Tibial nerve (tissue), 4 donors: ENCODE measurements around the gene HGFAC. TPM values are rescaled to one million over a fixed set of nuclear protein-coding genes. Genes with fewer than 3 reads are reported as not detected.

Source experiments
- DNase-seq, 2 donors: peaks; one replicate each; pipeline ENCODE4 v3.0.0-alpha.2; 2019; ENCODE audit warnings: low spot score in 2 of 2
- H3K27ac ChIP-seq, 4 donors: fragments of 200-600 bp; sonication (generic) in 3 of 4; one replicate each; pipeline ENCODE4 v1.5.1; 2017 to 2019; ENCODE audit warnings: mild to moderate bottlenecking in 1 of 4
- H3K27me3 ChIP-seq, 2 donors: fragments of 200-600 bp; sonication (generic) in 1 of 2; one replicate each; pipeline versions ENCODE4 v1.5.1 to v1.6.0; 2017 to 2019
- H3K36me3 ChIP-seq, 3 donors: fragments of 200-600 bp; sonication (generic); one replicate each; pipeline ENCODE4 v1.5.1; 2018 to 2019
- H3K4me1 ChIP-seq, 4 donors: fragments of 200-600 bp; sonication (generic) in 3 of 4; one replicate each; pipeline ENCODE4 v1.5.1; 2017 to 2019
- H3K4me3 ChIP-seq, 4 donors: fragments of 200-600 bp; sonication (generic) in 3 of 4; one replicate each; pipeline ENCODE4 v1.5.1; 2017 to 2019; ENCODE audit warnings: mild to moderate bottlenecking in 1 of 4, moderate library complexity in 1 of 4
- H3K9me3 ChIP-seq, 4 donors: fragments of 200-600 bp; sonication (generic) in 3 of 4; one replicate each; pipeline ENCODE4 v1.5.1; 2017 to 2019
- EP300 ChIP-seq, 2 donors: sonication (generic); formaldehyde crosslinking; IDR thresholded peaks; one replicate each; pipeline ENCODE4 v1.6.1; 2017; ENCODE audit warnings: antibody characterized with exemption in 2 of 2, mild to moderate bottlenecking in 1 of 2
- POLR2A ChIP-seq, 2 donors: fragments of 450-650 bp; IDR thresholded peaks; one replicate each; pipeline ENCODE4 v1.6.1; 2017; ENCODE audit warnings: antibody characterized with exemption in 2 of 2, mild to moderate bottlenecking in 2 of 2, moderate library complexity in 2 of 2
- WGBS, 2 donors: methylation state at CpG; one replicate each; pipeline ENCODE4 v1.1.5; 2018; 5-methylcytosine and 5-hydroxymethylcytosine counted together
- total RNA-seq, 4 donors: library from RNA; depleted of rRNA; stranded (reverse); fragments of >200 nt; gene quantifications; one replicate each; pipeline ENCODE4 v1.1.0, GENCODE V29; 2016
- TF ChIP-seq, protein P1 (sequence below), 5 experiments: fragments of 200-600 bp in 3 of 5; fragments of 450-650 bp in 2 of 5; sonication (generic) in 3 of 5; IDR thresholded peaks; one replicate each; pipeline ENCODE4 v1.5.1; 2016 to 2019; ENCODE audit warnings: antibody characterized with exemption in 5 of 5, mild to moderate bottlenecking in 3 of 5, moderate library complexity in 2 of 5

Gene HGFAC
- not detected for total RNA-seq

DNA sequence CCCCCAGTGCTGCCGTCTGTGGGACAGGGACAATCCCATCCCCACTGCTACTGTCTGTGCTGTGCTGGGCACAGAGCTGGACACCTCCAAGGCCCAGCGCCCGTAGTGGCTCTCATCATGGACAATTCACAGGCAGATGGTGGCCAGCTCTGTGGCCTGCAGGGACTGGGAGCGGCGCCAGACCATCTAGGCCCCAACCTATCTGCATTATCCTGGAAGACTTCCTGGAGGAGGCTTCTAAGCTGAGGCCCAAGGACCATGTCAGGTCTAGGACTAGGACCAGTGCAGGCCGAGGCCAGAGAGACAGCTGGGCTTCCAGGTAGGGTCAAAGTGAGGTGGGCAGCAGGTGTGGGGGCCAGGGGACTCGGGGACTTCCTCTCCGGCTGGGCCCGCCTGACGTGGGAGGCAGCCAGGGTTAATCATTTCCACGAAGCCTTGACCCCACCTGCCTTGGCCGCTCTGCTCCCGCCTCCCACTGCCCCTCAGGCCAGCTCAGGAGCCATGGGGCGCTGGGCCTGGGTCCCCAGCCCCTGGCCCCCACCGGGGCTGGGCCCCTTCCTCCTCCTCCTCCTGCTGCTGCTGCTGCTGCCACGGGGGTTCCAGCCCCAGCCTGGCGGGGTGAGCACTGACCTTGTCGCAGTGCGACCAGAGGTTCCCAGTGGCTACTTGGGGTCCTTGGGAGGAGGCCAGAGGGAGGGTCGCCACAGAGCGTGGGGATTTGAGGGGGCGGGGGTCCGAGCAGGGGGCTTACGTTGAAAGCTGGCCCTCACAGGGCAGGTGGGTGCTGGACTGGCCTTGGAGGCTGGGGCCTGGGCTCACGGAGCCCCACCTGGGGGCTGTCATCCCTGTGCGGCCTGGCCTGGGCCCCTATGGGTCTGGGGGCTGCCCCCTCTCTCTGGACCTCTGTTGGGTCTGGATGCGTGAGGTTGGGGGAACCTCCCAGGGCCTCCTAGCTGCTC lies at the start of gene HGFAC:
Gene HGFAC (plus strand): TSS at position 468 of the 959 bp plus-strand sequence. CDS start 34 bp downstream, at position 502.
- WGBS, 2 donors = 75 to 80% methylated on average over 16 to 18 of the region's 27 CpGs
- no peaks in the 10 kb centered on the region for H3K27me3 ChIP-seq
- peaks cover 0 to 11% (median 2%) of the 10 kb centered on the region in 4 donors for H3K4me1 ChIP-seq
- H3K9me3 ChIP-seq = no peaks in the 10 kb centered on the region
- no peak for DNase-seq
- TF ChIP-seq EP300 (IDR thresholded peaks at IDR 0.05) = no peak
- no peak for TF ChIP-seq POLR2A (IDR thresholded peaks at IDR 0.05)
- TF ChIP-seq, protein P1, sequence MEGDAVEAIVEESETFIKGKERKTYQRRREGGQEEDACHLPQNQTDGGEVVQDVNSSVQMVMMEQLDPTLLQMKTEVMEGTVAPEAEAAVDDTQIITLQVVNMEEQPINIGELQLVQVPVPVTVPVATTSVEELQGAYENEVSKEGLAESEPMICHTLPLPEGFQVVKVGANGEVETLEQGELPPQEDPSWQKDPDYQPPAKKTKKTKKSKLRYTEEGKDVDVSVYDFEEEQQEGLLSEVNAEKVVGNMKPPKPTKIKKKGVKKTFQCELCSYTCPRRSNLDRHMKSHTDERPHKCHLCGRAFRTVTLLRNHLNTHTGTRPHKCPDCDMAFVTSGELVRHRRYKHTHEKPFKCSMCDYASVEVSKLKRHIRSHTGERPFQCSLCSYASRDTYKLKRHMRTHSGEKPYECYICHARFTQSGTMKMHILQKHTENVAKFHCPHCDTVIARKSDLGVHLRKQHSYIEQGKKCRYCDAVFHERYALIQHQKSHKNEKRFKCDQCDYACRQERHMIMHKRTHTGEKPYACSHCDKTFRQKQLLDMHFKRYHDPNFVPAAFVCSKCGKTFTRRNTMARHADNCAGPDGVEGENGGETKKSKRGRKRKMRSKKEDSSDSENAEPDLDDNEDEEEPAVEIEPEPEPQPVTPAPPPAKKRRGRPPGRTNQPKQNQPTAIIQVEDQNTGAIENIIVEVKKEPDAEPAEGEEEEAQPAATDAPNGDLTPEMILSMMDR (IDR thresholded peaks at IDR 0.05) = no peak
- H3K36me3 ChIP-seq = no peaks in the 10 kb centered on the region
- peak within 1 kb of the TSS in 1 of 4 donors; percentile 9 for H3K27ac ChIP-seq
- H3K4me3 ChIP-seq = no peak within 1 kb of the TSS

DNA sequence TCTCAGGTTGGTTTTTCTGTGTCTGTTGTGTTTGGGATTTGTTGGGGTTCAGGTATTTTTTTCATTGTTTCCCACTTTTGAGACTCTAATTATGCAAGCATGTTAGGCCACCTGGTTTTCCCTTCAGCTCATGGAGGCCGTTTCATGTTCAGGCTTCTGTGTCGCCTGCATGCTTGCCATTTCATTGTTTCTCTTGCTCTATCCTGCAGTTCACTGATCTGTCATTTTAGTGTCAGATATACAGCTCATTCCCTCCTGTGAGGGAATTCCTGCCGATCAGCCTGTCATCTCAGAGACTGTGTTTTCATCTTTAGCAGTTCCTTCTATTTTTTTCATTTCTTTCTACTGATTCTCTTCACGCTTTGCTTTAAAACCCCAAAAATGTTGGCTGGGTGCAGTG lies 49.4 kb upstream of the HGFAC start:
- 82 to 83% methylated on average over 4 of the region's 4 CpGs for WGBS, 2 donors
- Histone ChIP-seq H3K9me3 (no peaks in the 10 kb centered on the region), H3K4me3 (no peak overlapping the region), H3K27me3 (no peaks in the 10 kb centered on the region), H3K4me1 (peaks cover 0 to 34% (median 12%) of the 10 kb centered on the region in 4 donors), H3K36me3 (no peaks in the 10 kb centered on the region), H3K27ac (no peak overlapping the region)
- DNase-seq = no peak
- TF ChIP-seq, protein P1 (IDR thresholded peaks at IDR 0.05) = no peak
- TF ChIP-seq EP300 (IDR thresholded peaks at IDR 0.05) (no peak), POLR2A (IDR thresholded peaks at IDR 0.05) (no peak)

DNA sequence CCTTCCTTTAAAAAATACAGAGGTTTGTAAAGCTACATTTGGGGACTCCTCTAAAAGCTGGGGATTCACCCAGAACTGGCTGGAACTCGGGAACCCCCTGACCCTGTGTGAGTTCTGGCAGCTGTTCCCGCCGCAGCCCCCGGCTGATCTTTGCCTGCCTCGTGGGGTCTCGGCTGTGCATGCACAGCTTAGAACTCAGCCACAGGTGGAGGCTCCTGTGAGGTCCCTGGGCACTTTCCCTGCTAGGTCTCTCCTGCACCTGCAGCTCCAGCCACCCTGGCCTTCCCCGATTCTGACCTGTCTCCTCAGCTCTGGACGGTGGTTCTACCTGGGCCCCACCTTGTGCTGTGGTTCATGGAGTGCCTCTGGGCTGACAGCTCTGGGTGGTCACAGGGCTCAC lies 48.6 kb upstream of the HGFAC start:
- H3K4me3 ChIP-seq = no peak overlapping the region
- H3K9me3 ChIP-seq = no peaks in the 10 kb centered on the region
- no peak for DNase-seq
- no peaks in the 10 kb centered on the region for H3K27me3 ChIP-seq
- no peaks in the 10 kb centered on the region for H3K36me3 ChIP-seq
- no peak for TF ChIP-seq EP300 (IDR thresholded peaks at IDR 0.05)
- TF ChIP-seq, protein P1 (IDR thresholded peaks at IDR 0.05) = no peak
- no peak for TF ChIP-seq POLR2A (IDR thresholded peaks at IDR 0.05)
- no peak overlapping the region for H3K27ac ChIP-seq
- 66 to 86% methylated on average over 5 to 8 of the region's 8 CpGs for WGBS, 2 donors
- peaks cover 0 to 25% (median 10%) of the 10 kb centered on the region in 4 donors for H3K4me1 ChIP-seq

DNA sequence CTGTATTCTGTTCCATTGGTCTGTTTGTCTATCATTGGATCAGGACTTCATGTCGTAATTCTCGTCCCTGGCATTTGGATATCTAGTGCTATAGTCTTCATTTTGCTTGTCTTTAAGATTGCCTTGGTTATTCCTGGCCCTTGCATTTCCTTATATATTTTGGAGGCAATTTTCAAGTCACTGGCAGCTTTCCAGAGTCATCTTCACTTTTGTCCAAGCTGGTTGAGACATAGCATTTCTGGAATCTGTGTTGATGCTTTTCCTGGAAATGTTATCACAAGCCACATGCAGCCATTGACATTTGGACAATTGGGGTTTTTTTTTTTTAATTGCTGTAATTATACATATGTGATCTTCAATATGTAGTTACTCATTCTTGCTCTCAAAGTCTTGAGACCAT lies 45.2 kb upstream of the HGFAC start:
- no peak for DNase-seq
- TF ChIP-seq POLR2A (IDR thresholded peaks at IDR 0.05) = no peak
- TF ChIP-seq, protein P1 (IDR thresholded peaks at IDR 0.05) = no peak
- Histone ChIP-seq H3K9me3 (no peaks in the 10 kb centered on the region), H3K27ac (no peak overlapping the region), H3K4me1 (no peaks in the 10 kb centered on the region), H3K36me3 (no peaks in the 10 kb centered on the region), H3K4me3 (no peak overlapping the region), H3K27me3 (no peaks in the 10 kb centered on the region)
- WGBS, 2 donors = 72 to 98% methylated on average over 2 of the region's 2 CpGs

DNA sequence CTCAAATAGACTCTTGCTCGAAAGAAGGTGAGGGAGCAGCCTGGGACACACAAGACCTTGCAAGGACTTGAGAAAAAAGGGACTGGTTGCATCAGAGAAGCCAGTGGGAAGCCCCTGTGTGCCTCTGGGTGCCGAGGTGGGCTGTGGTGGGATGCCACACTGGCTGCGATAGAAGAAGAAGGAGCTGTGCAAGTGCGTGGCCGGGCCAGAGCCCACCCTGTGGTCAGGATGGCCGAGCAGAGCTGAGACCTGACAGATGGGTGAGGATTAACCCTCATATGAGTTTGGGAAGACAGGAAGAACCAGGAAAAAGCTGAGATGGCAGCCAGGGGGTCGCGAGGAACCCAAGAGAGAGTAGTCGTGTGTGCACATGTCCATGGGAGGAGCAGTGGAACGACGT lies 44.6 kb upstream of the HGFAC start:
- TF ChIP-seq, protein P1 (IDR thresholded peaks at IDR 0.05) = no peak
- TF ChIP-seq EP300 (IDR thresholded peaks at IDR 0.05) (no peak), POLR2A (IDR thresholded peaks at IDR 0.05) (no peak)
- H3K4me1 ChIP-seq = peaks cover 0 to 3% (median 0%) of the 10 kb centered on the region in 4 donors
- 94% methylated on average over 11 of the region's 11 CpGs for WGBS, 2 donors
- no peak overlapping the region for H3K4me3 ChIP-seq
- no peaks in the 10 kb centered on the region for H3K36me3 ChIP-seq
- no peaks in the 10 kb centered on the region for H3K9me3 ChIP-seq
- H3K27ac ChIP-seq = no peak overlapping the region
- no peak for DNase-seq
- H3K27me3 ChIP-seq = no peaks in the 10 kb centered on the region
